ENCODE measurements around the gene SMC1A. TPM values are rescaled to one million over a fixed set of nuclear protein-coding genes. Genes with fewer than 3 reads are reported as not detected.
"Not testable (repeated sequence)": the region's sequence is repeated elsewhere in the genome, so short reads cannot be mapped to it uniquely, and the experiment has no call there.

Gene SMC1A
- polyA plus RNA-seq, 4 donors = 93.5 to 112 (median 100) TPM

DNA sequence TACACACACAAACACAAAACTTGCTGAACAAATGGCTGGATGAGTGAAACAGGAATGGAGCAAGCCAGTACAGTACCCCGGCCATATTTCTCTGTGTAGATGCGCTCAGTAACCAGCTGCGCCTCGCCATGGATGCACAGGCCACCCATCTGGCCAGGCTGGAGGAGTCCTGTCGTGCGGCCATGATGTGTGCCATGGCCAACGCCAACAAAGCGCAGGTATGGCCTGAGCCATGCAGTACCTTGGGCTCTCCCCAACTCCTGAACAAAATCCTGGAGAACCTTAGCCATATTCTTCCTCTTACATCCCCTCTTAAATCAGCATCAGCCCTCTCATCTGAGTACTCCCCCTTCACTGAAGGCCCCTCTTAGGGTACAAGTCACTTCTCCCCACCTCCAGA lies 7.3 kb upstream of the SMC1A start:
- DNase-seq (ENCODE audit: low read depth in 4 of 4, low spot score in 2 of 4) = no peak

DNA sequence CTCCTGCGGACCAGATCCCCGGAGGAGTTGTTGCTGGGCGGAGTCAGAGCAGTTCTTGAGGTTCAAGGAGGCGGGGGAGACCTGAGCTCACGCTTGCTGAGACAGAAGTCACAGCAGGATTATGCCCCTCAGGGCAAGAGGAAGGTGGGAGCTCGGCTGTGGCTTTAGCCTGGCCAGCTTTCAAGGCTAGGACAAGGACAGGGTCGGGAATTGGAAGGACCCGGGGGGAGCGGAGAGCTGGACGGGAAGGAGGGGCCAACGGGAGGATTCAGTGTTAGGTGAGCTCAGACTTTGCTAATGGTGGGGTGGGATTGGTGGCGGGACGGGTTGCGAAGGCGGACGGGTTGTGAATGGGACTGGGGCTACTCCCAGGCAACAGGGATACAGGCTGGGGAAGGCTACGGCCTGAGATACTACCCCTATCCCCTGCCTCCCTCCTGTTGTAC lies 430 bp upstream of the SMC1A start, which contains the start of gene RIBC1:
Gene RIBC1 (plus strand): TSS at position 13 of the 446 bp plus-strand sequence. CDS start 3,404 bp downstream, outside the sequence.
- no peak for DNase-seq (ENCODE audit: low read depth in 4 of 4, low spot score in 2 of 4)

DNA sequence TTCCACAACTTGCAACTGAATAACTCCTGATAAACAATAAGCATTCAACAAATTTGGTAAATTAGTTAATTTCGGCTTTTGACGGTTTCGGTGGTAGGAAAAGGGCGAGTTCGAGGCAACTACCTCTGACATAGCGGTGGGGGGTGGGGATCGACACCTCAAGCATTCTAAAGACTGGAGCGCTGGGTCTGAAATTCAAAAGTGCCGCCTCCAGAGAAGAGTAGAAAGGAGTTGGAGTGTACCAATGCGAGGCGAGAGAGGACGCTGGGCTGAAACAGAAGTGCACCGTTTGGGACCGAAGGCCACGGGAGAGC lies 725 bp downstream of the SMC1A start:
- peak in 1 of 4 donors; percentile 34 for DNase-seq (ENCODE audit: low read depth in 4 of 4, low spot score in 2 of 4)

DNA sequence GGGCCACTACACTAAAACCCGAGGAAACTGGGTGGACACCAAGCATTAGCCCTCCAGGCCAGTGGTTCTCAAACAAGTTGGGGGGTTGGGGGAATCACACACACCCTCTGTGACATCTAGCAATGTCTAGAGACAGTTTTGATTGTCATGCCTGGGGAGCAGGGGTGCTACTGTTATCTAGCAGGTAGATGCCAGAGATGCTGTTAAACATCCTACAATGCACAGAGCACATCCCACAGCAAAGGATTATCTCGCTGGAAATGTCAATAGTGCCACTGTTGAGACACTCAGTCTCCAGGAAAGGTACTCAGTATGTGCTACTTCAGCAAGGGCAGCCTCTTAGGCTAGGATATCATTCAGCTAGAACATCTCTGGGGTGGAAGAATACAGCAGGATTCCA lies 1.3 kb downstream of the SMC1A start:
- no peak for DNase-seq (ENCODE audit: low read depth in 4 of 4, low spot score in 2 of 4)

DNA sequence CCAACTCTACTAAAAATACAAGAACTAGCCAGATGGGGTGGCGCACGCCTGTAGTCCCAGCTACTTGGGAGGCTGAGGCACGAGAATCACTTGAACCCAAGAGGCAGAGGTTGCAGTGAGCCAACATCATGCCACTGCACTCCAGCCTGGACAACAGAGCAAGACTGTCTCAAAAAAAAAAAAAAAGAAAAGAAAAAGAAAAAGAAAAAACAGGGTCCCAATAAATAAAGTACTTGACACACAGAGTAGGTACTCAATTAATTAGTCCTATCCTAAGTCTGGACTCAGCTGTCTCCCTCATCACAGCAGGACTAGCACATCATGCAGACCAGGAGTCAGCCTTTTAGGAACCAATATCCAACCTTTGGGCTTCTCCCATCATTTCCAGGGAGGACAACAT lies 2.1 kb downstream of the SMC1A start:
- not testable (repeated sequence) for DNase-seq (ENCODE audit: low read depth in 4 of 4, low spot score in 2 of 4)

DNA sequence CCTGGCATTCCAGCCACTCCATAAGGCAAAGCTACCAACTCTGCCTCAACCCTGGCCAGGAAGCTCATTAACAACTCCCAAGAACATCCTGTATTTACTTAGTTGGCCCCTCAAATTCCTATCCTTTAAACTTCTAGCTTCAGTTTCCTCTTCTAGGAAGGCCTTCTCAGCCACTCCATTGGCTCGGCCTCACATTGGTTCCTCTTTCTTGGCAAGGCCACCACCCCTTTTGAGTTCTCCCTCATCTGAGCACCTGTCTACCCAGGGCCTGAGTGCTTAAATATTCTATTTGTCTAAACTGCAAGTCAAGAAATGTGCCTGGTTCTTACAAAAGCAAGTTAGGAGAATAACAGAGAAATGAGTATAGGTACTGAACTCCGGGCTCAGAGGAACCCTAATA lies 10.0 kb downstream of the SMC1A start:
- no peak for DNase-seq (ENCODE audit: low read depth in 4 of 4, low spot score in 2 of 4)

DNA sequence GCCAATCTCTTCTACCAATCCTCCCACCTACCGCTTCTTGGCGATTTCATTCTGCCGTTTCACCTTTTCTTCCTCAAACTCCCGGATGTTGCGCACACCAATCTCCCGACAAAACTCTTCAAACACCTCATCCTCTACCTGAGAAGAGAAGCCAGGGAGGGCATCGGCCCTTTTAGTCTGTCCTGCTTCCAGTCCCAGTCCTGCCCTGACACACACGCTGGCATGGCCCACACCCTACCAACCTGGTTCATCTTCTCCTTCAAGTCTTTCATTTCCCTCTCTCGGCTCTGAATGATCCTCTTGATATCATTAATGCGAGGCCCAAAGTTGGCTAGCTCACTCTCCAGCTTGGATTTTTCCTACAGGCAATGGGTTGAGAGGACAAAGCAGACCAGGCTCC lies 18.9 kb downstream of the SMC1A start:
- DNase-seq (ENCODE audit: low read depth in 4 of 4, low spot score in 2 of 4) = no peak

DNA sequence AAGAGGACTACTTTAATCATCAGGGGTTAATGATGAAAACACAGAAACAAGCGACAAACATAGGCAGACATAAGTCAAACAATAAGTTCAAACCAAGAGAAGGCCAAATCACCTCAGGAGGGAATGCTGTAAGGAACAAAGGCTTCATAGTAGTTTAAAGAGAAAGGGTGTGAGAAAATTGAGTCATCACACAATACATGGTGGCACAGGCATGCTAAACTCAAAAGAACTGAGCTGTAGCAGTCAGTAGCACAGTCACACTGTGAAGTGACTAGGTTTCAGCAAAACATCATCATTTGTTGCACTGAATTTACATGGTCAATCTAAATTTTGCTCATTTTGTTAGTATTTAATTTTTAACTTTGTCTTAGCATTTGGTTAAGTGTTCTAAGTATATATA lies 24.2 kb downstream of the SMC1A start:
- DNase-seq (ENCODE audit: low read depth in 4 of 4, low spot score in 2 of 4) = no peak

DNA sequence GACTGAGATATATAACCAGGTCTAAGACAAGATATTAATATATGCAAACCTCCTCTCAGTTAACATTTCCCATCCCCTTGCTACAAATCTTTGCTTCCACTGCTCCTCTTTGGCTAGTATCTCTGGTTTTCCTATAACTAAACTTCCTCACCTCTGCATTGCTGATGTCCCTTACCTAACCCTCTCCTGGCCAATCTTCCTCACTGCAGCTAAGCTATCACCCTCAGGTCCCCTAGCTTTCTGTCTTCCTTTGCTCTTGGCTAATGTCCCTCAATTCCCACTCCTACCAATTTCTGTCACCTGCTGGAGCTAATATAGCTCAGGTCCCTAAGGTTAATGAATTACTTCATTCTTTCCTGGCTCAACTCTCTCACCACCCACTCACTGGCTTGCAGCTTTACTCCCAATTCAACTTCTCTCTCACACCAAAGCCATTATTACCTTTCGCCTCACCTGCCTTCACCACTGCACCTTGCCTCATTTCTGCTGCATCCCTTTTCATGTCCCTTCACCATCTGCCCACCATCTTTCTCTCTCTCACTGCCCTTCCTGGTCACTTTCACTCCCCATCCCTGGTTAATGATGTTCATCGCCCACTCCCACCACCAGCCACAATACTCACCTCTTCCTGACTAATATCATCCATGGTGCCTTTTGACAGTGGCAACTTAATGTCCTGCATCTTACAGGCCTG lies 26.7 kb downstream of the SMC1A start:
- DNase-seq (ENCODE audit: low read depth in 4 of 4, low spot score in 2 of 4) = no peak

DNA sequence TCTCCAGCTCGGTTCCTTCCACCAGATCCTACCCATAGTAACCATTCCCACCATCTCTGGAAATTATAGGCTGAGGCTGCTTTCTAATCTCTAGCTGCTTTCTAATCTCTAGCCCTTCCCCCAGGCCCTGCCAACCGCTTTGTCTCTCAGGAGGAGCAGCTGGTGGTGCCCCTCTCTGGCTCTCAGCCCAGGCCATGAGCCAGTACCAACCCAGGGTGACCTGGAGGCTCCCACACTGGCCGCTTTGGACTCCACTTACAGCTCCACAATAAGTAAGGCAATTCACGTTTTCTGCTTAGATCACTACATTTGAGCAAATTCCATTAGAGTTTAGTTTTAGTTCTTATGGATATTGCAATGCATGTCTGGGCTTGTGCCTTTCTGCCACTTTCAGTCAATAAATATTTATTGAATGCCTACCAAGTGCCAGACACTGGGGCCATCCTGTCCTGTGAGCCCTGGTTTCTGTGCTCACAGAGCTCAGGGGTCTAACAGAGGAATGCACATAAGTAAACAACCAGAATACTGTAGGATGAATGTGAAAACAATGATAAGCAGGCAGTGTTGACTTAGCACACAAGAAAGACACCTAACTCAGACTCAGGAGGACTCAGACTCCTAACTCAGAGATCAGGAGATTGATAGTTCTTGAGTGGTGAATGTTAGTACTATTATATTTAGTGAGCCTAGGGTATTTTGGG lies 38.9 kb downstream of the SMC1A start:
- no peak for DNase-seq (ENCODE audit: low read depth in 4 of 4, low spot score in 2 of 4)

DNA sequence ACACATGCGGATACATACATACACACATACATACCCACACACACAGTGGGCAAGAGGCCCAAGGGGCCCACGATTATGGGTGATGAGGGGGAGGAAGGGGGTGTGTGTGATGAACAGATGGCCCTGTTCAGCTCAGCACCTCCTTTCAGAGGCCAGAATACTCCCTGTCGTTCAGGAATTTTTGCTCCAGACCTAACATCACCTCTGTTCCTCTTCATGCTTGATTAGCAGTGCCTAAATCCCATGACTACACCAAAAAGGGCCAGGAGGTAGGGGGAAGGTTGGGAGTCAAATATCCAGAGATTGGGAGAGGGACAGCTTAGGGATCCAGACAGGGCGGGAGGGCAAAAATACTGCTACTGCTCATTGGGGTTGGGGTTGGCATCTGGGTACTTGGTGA lies 42.7 kb downstream of the SMC1A start:
- no peak for DNase-seq (ENCODE audit: low read depth in 4 of 4, low spot score in 2 of 4)

DNA sequence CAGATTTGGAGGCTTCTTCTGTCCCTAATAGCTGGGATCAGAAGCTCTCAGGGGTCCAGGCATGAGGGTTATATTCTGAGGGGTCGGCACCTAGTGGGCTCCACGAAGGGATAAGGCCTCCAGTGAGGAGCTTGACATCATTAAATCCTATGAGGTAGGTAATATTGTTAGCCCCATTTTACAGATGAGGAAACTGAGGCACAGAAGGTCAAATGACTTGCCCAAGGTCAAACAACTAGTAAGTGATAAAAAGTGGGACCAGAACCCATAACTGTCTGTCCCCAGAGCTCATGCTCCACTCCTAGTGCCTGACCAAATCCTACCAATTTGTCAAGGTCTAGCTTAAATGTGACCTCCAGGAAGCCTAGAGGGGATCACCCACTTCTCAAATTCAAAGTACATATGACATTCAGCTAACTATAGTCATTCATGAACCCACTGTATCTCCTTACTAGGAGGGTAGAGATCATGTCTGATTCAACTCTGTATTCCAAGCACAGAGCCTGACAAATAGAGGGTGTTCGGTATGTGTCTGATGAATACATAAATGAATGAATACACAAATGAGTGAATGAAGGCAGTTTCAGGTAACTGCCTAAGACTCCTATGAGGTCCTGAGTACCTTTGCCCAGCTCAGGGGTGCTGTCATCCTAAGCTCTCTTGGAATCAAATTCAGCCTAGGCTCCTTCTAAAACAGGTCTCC lies 43.3 kb downstream of the SMC1A start:
- DNase-seq (ENCODE audit: low read depth in 4 of 4, low spot score in 2 of 4) = no peak

DNA sequence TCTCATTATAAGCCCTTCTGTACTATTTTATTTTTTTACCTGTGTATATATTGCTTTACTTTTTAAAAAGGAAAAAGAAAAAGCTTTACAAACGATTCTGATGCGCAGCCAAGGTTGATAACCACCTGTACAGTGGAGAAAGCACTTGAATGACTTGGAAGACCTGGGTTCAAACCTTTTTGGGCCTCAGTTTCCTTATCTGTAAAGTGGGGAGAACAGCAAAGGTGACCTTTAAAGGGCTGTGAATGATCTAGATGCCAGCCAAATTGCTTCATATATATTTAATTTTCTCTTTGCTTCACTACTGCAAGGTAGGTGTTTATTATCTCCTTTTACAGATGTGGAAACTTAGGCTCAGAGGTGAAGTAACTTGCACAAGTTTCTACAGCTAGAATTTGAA lies 45.0 kb downstream of the SMC1A start:
- no peak for DNase-seq (ENCODE audit: low read depth in 4 of 4, low spot score in 2 of 4)

DNA sequence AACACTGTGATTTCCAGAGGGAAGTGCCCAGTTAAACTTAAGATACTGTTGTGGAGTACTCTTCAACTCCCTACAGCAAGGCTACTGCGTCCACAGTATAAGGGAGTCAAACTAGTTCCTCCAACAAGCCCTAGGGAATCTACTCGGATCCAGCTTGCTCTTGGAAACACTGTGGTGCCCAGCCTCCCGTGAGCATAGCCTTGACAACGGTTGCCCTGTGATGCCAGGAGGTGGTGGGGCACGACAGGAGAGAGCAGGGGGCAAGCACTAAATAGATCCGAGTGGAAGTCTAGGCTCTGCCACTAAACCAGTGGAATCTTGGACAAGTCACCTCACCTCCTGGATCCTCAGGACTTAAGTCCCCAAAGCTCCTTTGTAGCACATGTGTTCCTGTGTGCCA lies 45.6 kb downstream of the SMC1A start:
- no peak for DNase-seq (ENCODE audit: low read depth in 4 of 4, low spot score in 2 of 4)

DNA sequence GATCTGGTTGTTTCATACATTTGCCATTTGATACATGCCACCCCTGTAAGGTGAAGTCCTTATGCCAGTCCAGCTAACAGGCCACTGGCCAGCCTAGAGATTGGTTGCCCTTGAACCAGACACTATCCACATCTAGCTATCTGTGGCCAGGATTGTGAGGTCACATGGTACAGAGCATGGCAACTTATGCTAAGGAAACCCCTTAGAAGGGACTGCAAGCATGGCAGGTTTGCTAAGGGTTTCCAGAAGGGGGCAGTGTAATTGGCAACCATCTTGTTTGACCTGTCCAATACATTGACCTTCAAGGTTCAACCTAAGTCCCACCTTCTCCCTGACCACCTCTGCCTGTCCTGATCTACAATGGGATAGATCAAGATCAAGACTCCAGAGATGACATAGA lies 47.5 kb downstream of the SMC1A start:
- DNase-seq (ENCODE audit: low read depth in 4 of 4, low spot score in 2 of 4) = no peak

DNA sequence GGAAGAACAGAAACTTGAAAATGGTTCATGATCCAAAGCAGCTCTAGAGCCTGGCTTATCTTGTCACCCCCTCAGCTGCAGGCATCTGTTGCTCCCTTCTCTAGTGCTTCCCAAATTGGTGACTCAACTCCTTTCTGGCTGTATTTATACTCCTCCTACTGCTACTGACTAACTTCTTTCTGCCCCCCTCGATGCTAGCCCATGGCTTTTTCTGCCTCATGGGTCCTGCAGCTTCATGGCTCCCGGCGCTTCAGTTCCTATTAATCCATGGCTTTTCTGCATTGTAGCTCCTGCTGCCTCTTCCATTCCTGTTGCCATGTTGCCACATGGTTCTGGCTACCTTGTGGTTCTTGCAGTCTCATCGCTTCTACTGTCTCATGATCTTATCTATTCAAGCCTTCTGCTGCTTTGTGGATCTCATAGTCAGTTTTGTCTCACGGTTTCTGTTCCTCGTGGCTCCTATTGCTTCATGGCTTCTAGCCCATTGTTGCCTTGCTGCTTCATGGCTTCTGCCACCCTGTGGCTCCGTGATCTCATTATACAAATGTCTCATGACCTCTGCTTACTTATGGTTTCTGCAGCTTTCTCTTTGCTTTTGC lies 48.1 kb downstream of the SMC1A start:
- no peak for DNase-seq (ENCODE audit: low read depth in 4 of 4, low spot score in 2 of 4)

DNA sequence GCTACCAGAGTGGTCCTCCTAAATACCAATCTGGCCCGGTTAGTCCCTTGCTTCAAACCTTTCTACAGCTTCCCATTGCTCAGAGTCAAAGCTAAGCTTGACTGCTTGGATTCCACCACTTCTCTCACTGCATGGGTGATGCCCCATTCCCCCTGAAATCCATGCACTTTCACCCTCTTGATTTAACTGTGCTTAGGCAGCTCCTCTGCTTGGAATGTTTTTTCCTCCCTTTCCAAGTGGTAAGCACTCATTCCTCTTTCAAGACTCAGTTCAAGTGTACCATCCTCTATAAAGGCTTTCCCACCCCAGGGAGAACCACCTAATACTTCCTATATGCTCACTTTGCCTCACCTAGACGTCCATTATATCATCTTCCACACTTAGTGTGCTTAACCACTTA lies 49.1 kb downstream of the SMC1A start:
- DNase-seq (ENCODE audit: low read depth in 4 of 4, low spot score in 2 of 4) = no peak

DNA sequence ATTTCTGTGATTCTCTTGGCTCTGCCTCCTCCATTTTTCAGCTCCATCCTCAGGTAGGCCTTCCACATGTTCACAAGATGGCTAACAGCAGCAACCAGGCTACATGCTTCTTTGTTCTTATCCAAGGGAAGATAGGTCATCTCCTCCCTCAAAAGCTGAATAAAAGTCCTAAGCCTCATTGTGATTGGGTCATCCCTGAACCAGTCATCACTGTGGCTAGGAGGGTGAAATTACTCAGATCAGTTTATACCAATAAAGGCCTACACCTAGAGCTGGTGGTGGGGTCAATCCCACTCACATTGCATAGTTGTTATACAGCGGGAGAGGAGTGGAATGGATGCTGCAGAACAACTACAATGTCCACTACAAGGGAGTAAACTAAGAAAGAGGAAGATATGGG lies 56.0 kb downstream of the SMC1A start:
- DNase-seq (ENCODE audit: low read depth in 4 of 4, low spot score in 2 of 4) = not testable (repeated sequence)

DNA sequence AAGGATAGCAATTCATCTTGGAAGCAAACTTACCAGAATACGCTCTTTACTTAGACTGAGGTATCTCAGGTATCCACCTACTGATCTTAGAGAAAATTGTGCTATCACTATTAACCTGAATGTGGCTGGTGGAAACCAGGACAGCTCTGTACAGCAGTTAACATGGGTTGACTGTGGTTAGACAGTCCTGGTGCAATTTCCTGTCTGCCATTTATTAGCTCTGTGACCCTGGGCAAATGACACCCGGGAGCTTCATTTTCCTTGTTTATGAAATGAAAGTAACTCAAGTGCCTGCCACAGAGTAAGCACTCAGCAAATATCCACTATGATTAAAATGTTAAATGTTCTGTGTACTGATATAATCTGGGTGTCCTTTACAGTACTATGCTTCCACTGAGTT lies 60.0 kb downstream of the SMC1A start:
- no peak for DNase-seq (ENCODE audit: low read depth in 4 of 4, low spot score in 2 of 4)

DNA sequence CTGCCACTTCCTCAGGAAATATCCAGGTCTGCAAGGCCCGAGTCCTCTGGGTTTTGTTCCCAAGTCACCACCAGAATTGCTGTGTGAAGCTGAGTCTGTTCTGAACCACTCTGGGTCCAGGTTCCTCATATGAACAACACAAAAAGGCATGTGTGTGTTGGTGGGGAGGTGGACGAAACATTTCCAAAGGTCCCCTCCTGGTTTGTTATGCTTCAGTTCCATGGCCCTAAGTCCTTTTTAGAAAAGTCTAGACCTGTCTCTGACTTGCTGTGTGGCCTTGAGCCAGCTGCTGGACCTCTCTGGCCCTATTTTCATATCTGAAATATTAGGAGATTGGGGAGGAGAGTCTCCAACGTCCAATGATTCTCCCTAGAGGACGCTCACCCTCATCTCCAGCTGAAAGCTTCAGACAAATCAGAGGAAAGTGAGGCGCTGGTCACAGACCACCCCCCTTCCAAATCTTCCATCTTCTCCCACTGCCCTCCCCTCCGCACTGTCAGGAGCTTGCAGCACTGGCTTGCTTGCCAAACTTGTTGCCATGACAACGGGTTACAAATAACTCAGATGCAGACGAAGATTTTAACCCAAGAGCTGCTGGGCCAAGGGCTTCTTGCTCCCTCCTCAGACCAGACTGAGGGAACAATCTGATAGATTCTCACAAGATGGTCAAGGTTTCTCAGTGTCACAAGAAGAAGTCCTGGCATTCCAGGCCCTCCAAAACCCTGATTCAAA lies 64.5 kb downstream of the SMC1A start:
- peak in 2 of 4 donors; percentile 8 to 16 for DNase-seq (ENCODE audit: low read depth in 4 of 4, low spot score in 2 of 4)

DNA sequence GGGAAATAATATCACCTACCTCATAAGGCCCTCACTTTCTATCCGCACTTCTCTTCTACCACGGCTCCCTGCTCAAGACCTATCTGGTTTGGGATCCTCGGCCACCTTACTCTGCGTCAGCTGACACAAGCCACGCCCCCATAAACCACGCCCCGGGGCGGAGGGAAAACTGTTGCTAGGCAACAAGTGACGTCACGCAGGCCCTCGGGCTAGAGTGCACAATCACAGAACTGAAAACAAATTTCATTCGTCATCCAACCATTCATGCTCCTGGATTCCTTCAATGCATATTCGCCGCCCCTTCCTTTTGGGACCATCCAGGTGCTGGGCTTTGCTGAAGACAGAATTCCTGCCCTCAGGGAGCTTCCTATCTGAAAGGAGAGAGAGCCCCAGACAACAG lies 66.3 kb downstream of the SMC1A start:
- DNase-seq (ENCODE audit: low read depth in 4 of 4, low spot score in 2 of 4) = no peak

All from left renal cortex interstitium (tissue), 4 donors.